ELF-1 (cell line): ENCODE measurements around the gene TSHZ2.
"Not testable (repeated sequence)": the region's sequence is repeated elsewhere in the genome, so short reads cannot be mapped to it uniquely, and the experiment has no call there.

ENCODE experiments used
- DNase-seq: peaks from one replicate; pipeline ENCODE4 v3.0.0-alpha.2; 2016; ENCODE audit warnings: low read depth, low spot score

The TSHZ2 gene

DNA sequence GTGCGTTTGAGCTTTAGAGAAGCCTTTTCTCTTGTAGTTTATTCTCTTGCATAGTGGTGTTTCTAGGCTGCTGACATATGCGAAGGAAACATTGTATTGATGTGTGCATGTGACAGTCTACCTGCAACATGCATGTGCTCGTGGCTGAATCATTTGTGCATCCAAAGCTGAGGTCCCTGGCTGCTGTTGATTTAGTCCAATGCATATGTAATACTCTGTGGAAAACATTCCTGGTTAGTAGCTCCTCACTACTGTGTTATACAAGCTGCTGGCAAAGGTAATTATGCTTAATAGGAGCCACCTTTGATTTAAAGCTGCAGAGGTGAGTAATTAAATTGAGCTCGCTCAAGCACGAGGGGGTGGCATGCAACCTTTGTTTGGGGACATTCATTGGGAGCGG lies 24.5 kb downstream of the TSHZ2 start:
- no peak for DNase-seq

DNA sequence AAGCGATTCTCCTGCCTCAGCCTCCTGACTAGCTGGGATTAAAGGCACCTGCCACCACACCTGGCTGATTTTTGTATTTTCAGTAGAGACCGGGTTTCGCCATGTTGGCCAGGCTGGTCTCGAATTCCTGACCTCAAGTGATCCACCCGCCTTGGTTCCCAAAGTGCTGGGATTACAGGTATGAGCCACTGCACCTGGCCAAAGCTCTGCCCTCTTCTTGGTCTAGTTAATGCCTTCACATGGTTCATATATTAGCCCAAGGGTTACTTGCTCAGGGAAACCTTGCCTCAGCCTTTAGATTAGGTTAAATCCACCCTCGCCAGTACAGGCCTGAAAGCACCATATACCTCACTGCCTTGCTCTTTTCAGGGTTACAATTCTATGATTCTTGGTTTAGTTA lies 26.1 kb downstream of the TSHZ2 start:
- DNase-seq: no peak

DNA sequence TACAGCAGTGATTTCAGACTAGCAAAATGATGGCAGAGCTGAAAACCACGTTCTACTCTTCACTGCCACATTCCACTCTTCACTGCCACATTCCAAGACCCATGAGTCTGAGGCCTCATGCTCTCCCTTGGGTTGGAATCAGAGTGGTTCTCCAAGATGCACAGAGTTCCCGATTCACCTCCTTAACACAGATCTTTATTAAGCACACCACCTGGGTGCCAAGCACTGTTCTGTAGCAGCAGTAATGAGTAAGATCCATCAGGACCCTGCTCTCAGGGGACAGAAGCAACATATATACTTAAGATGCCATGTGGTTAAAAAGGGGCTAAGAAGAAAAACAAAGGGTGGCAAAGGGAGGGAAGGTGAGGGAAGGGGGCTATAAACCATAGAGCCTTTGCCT lies 26.9 kb downstream of the TSHZ2 start:
- no peak for DNase-seq

DNA sequence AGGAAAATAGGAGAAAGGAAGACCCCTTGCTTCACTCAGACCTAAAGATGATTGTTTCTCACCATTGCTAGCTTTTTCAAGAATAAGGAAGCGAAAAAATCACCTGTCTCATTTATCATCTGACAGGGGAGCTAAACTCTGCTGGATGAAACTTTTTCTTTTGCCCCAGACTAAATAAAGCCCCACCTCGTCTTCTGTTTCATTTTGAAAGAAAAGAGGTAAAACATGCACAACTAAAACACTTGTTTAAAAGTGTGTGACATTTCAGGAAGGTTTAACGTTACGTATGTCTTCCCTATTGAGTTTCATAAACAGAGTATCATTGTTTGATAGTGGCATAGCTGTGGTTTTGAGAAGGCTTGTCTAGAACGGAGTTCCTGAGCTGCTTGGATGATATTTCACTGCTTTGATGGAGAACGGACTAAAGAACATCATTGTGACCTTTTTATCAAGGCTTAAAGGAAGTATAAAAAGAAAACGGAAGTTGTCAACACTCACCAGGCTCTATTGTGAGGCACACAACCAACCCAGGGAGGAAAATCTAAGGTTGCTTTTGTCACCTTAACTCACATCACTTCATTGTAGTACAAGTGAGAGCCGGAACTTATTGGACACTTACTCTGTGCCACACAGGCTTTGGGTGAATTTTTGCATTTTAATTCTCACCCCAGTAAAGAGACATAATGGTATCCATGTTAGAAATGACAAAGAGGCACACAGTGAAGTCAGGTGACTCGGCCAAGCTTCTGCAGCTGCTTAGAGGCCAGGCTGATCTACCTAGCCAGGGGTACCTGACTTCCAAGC lies 29.5 kb downstream of the TSHZ2 start:
- DNase-seq: no peak

DNA sequence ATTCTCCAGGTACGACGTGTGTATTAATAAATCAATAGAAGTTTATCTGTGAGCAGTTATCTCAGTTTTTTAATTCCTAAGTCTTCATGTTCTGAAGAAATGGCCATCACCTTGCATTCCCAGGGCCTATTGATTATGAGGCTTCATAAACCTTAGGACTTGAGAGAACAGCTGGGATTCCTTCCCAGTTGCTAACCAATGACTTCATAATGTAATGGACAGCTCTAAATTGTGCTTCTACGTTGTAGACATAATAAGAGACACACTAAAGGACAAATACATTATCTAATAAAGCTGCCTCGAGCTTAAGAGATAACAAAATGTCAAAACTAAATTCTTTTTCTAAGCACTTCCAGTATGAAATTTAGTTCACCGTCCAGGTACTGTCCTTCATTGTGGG lies 30.6 kb downstream of the TSHZ2 start:
- no peak for DNase-seq

DNA sequence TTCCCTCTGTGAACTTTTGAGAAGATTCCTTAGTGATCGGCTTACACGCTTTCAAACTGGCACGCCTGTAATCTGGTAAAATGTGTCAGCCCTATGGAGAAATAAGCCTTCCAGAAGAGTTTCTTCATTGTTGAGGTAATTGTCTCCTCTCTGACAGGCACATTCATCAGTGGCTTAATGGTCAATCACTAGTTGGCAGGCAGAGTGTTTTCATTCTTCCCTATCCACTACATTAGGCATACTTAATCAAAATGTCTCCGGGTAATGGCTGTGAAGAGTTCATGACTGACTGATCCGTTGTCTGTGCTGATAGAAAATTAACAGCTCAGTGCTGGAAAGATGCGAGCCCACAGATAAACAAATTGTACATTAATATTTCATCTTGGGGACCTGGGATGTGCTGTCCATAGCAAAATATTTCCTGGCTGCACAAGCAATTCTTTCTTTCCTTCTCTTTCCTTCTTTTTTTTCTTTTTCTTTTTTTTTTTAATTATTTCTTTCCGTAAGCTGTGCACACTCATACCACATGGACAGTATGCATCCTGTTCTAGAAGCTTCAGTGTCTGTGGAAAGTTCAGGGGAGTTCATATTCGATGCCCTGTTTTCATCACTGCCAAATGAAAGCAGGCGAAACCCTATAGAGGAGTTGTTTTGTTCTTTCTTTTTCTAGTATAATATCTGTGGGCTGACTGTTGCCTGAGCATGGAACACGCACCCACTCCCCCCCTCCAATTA lies 31.4 kb downstream of the TSHZ2 start:
- DNase-seq: no peak

DNA sequence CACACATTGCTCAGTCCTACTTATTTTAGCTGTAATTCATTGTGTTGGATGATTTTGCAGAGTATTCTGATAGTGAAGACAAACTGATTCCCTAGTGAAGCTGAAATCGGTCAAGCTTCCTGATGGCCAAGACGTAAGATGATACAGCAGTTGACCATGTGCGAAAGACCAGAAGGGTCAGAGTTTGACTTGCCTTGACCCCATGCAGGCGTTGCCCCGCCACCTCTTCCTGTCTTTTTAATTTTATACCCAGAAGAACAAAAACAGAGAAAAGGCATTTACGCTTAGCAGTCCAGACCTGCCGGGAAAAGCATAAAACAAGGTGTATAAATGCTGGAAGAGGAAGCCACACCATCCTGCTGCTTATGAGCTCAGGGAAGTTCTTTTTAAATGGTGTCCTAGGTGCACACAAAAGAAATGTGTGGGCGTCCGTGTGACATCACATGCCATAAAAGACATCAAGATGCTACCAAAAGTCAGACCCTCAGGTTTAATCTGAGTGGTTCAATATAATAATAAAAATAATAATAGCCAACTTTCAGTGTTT lies 32.2 kb downstream of the TSHZ2 start:
- no peak for DNase-seq

DNA sequence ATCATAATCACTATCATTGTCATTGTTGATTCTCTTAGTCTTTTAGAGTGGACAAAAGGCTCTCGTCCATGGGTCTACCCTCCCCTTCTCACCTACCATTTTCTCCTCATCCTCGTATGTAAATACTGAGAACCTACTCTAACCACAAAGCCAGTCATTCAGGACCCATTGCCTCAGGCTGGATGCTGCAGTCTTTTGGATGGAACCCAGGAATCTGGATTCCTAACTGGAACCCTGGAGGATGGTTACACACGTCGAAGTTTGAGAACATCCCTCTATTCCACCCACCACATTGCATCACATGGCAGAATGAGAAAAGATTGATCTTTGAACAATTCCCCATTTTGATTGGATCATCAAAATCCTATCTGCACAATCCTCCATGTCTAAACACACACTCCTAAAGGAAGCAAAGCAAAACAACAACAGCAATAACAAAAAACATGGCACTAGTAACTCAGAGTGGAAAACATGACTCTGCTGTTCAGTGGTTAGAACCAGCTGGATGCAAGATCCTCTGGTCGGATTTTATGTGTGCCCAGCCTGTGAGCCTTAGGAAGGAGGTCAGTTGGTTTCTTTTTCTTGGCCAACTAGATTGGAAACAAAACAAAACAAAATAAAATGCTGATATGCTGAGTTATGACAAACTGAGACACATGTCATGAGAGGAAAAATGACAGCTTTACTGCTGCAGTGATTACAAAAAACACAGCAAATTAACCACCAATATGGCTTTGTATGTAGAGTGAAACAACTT lies 38.0 kb downstream of the TSHZ2 start:
- DNase-seq: no peak

DNA sequence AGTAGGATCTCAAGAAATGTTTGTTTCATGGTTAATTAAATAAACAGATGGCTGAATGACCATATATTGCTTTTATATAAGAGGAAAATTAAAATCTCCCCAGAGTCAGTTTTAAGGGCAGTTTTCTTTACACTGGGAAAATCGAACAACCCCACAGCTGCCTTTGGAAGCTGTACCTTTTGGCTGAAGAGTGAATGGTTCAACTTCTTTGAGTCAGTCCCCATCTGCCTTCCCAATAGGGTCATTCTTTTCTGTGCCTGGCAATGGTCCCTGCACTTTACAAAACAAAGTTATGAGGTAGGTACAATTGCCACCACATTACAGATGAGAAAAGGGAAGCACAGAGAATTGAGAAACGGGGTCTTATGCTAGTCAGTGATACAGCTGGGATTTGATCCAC lies 39.5 kb downstream of the TSHZ2 start:
- no peak for DNase-seq

DNA sequence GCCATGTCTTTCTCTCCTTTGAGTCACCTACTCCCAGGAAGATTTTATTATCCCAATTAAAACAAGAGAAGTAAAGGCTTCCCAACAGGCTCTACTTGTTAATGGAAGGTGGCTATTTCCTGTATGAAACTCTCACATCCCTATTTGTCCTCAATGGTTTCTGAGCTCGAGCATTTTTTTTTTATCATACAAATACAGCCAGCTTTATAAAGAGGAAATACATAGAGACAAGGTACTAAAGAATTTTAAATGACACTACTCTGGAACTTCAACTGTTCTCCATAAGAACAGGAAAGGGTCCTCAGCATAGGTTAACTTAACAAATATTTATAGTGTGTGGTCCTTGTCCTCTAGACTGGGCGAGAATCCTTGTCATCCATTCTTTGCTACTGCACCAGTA lies 41.0 kb downstream of the TSHZ2 start:
- no peak for DNase-seq

DNA sequence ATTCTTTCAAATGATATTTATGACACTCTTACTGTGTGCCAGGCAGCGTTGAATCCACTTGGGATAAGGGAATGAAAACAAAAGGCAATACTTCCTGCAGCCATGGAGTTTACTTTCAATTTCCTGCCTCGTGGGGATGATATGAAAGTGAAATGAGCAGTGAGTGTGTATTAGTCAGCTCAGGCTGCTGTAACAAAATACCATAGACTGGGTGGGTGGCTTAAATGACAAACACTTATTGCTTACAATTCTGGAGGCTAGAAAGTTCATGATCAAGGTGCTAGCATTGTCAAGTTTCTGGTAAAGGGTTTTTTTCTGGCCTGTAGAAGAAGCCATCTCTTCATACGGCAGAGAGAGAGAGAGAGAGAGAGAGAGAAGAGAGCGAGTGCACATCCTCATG lies 41.7 kb downstream of the TSHZ2 start:
- no peak for DNase-seq

DNA sequence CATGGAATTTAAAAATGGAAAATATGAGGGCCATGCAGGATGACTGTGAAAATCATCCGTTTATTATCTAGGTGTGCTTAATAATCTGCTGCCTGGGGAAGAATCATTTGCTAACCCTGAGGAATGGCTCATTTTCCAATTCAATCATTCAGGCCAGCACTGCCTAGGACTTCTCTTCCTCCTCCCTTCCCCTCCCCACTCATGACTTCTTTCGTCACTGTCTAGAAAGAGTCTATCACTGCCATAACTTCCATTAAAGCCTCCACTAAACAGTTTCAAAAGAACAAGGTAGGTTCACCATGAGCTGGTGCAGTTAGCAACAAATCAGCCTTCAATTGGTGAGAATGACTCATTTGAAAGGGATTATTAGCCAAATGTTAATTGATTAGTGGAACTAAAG lies 43.9 kb downstream of the TSHZ2 start:
- DNase-seq: no peak

DNA sequence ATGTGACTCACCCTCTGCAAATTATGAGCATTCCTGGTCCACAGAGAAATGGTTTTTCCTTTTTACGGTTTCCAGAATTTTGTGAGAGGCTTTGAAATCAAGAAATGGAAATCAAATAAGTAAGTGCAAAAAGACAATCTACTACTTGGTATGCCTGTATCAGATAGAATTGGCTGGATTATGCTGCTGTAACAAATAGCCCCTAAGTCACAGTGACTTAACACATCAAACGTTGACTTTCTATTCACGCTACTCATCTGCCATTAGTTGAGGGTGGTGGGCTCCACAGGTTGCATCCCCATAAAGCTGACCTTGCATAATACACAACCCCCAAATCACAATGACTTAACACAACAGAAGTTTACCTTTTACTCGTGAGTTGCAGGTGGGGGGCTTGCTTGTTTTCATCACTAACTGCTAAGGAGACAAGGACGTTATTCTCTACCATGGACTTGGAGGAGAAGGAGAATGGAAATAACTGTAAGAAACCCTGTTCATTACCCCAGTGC lies 44.4 kb downstream of the TSHZ2 start:
- no peak for DNase-seq

DNA sequence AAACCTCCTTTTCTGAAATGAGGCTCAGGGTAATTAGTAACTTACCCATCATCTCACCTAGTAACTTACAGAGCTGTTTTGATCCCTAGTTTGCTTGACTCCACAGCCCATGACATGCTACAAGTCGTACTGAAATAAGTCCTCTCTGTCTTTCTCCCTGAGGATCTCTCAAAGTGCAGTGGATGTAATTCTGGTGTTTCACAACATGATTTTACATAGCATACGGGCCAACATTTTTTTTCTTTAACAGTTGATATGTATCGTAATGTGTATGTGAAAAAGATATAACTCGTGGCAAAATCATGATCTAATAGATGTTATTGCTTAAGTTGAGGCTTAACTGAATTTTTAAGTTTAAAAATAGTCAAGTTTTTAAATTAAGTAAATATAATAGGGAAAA lies 45.0 kb downstream of the TSHZ2 start:
- no peak for DNase-seq

DNA sequence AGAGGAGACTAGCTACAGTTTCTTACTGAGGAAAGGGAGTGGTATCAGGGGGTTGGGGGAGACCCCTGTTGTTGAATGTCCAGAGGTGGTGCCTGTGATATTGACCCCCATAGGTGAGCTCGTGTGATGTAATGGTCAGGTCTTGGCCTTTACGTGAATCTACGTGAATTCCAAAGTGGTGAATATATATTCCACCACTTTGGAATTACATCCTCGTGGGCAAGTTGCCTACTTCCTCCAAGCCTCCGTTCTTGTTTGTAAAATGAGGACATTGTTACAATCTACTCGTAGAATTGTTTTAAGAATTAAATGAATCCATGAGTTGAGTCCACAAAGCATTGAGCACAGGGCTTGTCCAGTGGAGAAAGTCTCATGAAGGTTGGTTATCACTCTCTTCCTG lies 47.3 kb downstream of the TSHZ2 start:
- no peak for DNase-seq

DNA sequence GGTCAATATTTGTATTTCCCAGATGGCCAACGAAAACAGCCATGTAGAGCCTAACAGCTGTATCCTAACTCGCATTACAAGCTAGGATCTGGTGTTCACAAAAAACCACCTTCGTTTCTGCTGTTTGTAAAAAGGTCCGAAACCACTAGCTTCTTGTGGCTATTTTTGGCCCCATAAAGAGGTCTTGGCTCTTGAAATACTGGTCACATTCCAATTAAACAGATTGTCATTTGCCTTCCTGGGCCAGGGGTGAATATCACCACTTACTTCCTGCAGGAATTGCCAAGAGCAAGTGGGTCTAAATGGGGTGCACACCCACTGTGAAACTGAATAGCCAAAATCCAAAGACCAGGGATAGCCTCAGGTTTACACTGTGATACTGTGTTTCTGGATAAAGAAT lies 48.2 kb downstream of the TSHZ2 start:
- DNase-seq: no peak

DNA sequence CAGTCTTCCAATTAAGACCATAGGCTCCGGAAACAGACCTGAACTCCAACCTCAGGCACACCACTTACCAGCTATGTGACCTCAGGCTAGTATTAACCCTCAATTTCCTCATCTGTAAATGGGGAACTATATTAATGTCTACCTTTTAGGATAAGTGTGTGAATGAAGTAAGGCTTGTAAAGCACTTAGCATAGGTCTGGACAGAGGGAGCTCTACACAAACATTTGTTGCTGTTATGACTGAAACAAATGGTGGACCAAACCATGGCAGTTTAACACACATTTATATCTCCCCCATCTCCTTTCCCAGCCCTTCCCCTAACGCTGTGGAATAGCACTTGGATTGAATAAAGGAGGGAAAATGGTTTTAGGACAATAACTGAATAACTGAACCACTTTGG lies 48.7 kb downstream of the TSHZ2 start:
- DNase-seq: no peak

DNA sequence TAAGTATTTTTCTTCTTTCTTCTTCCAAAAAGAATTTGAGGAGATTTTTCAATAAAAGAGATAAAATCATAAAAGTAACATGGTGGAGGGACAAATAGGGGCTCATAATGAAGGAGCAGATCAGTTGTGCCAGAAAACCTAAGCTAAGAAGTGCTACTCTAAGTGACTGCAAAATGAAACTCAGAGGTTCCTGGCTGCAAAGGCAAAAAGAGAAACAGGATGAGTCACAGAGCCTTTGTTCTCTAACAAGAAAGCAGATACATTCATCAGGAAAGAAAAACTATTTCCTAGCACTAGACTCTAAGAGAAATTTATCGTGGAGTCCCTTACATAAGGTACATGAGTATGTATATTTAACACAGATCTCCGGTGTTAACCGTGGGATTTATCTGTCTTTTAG lies 49.8 kb downstream of the TSHZ2 start:
- DNase-seq: no peak

DNA sequence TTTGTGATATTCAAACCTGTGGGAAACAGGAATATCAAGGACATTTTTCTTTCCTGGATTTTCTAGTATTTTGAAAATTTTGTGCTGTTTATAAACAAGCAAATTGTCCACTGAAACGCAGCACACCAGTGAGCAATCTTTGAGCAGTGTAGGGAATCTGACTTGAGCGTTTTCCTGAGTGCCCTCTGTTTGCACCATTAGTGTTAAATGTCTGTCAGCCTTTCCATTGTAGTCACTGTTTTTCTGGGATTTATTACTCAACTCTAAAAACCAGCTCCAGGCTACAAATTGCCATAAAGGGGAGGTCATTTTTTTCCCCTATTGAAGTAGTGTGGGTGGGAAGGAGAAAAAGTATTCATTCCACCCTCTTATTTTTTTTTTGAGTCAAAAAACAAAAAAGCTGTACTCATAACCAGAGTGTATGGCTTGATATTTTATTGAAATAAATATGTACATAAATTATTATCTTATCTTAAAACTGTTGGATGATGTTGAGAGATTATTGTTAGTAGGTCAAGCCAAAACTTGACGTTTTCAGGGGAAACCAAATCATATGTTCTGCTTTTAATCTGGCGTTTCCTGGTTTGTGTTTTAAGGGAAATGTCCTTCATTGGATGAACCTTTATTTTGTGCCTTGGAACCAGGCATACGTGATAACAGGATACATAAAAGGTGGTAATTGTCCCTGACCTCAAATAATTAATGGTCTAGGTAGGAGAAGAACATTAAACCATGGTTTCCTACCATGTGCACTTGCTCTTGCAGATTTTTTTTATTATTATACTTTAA lies 51.8 kb downstream of the TSHZ2 start:
- no peak for DNase-seq

DNA sequence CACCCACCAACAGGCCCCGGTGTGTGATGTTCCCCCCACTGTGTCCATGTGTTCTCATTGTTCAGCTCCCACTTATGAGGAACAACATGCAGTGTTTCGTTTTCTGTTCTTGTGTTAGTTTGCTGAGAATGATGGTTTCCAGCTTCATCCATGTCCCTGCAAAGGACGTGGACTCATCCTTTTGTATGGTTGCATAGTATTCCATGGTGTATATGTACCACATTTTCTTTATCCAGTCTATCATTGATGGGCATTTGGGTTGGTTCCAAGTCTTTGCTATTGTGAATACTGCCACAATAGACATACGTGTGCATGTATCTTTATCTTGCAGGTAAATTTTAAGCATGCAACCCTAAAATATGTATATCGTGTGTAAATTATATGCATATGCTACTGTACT lies 52.5 kb downstream of the TSHZ2 start:
- not testable (repeated sequence) for DNase-seq

DNA sequence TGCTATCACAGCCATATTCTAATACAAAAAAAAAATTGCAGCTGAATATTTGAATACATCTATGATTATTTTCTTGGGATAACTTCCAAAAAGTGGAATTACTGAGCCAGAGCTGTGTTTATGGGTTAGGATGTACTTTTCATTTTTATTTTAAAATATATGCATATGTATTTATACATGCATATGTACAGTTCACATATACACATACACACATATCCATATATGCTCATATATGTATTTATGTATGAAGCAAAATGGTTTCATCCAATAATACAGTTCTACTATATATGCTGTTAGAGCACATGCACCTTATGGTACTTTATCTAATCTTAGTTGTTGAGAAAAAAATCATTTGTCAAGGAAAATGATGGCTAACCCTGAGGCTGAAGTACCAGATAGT lies 54.9 kb downstream of the TSHZ2 start:
- no peak for DNase-seq
